Stimulated activated CD8-positive, alpha-beta memory T cell treated with anti-CD3 and anti-CD28 coated beads, Interleukin-12 subunit alpha, Interleukin-12 subunit beta, amount 100 ng/mL, for 24 hours (primary cell): ENCODE results near the gene CYP27B1.

Experiments used
- DNase-seq: peaks from one replicate; pipeline ENCODE4 v3.0.0-alpha.2; 2020; ENCODE audit errors: extremely low read depth

Gene CYP27B1

GRCh38 chr12:57766464-57767304 lies at the start of gene CYP27B1:
Gene CYP27B1, minus strand, starts transcription at chr12:57767078. Its CDS starts 37 bp downstream, at chr12:57767041.
- no peak for DNase-seq

DNA sequence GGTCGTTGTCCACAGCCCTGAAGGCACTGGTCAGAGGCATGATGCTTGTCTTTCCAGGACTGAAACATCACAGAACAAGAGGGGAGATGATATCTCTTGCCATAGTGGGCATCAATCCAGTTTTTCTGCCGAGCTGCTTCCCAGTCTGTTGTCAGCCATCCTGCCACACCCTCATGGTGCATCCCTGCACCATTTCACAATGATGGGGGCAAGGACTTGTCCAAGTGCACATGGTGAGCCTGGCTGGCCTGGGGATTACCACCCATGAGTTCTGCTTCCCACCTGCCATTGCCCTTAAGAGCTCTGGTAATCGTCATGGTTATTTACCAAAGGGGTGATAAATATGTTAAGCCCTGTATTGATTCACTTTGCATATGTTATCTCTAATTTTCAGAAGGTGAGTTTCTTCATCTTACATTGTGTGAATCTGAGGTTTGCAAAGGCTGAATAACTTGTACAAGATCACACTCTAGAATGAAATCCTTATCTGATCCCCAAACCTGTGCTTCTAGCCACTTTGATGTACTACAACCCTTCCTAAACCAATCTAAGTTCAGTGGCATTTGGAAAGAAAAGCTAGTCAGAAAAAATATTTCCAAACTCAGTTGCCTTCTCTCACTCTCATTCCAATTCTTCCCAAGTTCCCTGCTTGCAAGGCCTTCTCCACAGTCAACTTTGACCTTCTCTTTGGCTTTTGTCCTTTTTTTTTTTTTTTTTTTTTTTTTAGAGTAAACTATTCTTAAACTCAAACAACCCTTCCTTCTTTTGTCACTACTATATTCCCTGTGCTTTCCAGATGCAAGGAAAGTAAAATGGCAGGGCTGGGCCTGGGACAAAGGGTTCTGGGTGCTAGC lies 49.4 kb upstream of the CYP27B1 start:
- no peak for DNase-seq

DNA sequence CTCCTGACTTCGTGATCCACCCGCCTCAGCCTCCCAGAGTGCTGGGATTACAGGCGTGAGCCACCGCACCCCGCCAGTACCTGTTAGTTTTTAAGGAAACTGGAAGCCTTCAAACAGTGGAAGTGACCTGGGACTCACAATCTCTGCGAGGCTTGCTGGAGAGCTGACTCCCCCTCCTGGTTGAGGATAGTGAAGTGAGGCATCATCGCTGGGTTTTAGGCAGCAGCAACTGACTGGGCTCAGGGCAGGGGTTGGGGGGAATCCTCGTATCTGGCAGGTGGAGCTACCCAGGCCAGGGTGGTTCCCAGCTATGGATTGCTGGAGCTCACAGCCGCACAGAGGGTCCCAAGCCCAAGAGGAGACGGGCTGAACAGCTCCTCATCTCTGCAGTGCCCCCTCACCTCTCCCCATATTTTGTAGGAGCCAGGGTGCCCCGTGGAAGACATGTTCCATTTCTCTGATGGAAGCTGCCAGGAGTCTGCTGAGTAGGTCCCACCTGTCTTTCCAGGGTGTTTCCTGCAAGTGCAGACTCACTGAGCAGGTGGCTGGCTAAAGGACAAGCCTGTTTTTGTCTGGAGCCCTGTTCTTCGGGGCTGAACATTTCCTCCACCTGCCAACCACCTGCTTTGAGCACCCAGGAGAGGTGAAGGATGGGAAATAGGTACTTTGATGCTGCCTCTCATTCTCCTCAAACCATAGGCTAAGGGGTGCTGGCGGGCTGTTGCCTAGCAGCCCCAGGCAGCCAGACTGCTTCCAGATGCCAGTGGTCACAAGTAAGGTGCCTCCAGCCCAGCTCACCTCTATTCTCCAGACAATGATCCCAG lies 48.5 kb upstream of the CYP27B1 start:
- DNase-seq, result no peak

DNA sequence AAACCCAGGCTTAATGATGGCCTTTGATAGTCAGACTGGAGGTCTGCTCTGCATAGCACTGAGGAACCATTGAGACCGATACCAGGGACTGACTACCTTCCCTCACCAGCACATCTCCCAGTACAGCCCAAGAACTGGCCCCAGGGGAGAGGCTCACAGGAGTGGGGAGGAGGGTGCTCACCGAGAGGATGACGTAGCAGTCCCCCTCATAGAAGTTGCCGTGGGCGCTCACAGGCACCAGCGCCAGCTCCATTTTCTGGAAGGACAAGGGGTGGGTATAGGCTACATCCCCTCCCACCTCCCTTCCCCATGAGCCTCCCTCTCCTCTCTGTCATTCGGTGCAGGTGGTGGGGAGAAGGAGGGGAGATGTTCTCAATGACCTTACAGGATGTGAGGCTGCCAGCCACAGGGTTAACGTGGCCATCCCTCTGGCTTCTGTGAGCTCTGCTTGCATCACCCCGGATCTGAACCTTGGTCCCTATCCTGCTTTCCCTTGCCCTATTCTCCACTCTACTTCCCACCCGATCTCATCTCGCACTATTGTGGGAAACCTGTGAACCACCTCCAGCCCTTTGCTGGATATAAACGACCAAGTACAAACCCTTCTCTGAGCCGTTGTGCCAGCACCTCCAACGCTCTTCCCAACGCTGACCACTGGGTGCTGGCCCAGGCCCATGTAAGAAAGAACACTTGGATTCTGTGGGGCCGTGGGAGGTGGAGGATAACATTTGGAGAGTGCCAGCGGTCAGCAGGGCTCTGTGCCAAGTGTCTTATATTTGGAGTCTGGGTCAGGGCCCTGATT lies 47.3 kb upstream of the CYP27B1 start:
- no peak for DNase-seq

GRCh38 chr12:57813111-57813970 lies 46.5 kb upstream of the CYP27B1 start:
- no peak for DNase-seq

- no peak for DNase-seq
These were observed 44.3 kb upstream of the CYP27B1 start for GRCh38 chr12:57811028-57811755.

DNA sequence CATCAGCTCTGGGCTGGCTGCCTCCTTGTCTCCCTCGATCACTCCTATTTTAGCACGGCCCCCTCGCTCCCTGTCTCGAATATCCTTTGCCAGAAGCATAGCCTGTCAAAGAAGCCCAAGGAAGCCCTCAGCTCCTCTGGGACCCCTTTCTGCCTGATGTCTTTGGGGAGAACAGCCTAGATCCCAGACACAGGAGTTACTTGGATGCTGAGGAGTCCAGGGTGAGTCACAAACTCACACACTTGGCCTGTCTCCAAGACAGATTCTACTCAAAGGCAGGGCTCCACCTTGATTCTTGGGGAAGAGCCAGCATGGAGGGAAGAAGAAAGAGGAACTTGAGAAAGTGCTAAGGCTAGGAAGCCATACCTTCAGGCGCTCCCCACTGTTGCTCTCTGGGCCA lies 43.6 kb upstream of the CYP27B1 start:
- DNase-seq, result no peak

DNA sequence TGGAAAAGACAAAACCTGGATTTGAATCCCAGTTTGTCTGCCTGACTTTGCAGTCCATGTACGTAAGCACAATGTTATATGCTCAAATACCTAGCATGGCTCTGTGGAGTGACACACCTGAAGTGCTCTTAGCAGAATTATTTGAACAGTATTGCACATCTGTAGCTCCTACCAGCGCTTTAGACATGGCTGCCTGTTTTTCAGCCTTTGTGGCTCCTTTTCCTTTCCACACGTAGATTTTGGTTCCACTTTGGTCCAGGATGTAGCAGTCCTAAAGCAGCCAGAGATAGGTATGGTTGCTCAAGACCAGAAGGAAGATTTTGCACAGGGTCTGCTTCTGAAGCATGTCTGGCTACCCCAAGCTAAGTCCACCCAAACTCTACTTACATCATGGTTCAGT lies 42.5 kb upstream of the CYP27B1 start:
- DNase-seq, result no peak

GRCh38 chr12:57808351-57808750 lies 41.5 kb upstream of the CYP27B1 start:
- no peak for DNase-seq

- no peak for DNase-seq
These were observed 40.4 kb upstream of the CYP27B1 start for GRCh38 chr12:57807285-57807684.

- no peak for DNase-seq
These were observed 39.8 kb upstream of the CYP27B1 start for GRCh38 chr12:57806677-57807076.

DNA sequence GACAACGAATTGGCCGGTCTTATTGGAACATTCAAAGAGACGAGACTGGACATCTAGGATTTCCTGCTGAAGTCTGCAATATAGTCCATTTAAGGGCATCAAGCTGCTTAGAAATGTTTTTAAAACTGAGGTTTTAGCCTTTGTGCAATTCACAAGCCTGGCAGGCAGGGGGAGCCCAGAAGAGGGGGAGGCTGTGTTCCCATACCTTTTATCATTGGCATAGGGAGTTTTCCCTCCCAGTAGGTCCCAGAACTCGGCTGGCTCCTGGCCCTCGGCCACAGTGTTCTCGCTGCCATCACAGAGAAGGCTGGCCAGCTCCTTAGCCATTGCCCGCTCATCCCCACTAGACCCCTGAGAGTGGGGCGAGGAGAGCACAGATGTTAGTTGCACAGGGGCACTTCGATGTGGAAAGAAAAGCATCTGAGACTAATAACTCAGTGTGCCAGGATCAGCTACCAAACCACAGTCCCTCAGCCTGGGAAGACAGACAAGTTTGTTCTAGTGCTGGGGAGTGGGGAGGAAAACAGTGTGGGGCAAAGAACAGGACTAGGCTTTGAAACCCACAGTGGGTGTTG lies 36.5 kb upstream of the CYP27B1 start:
- DNase-seq, result no peak

GRCh38 chr12:57802607-57803006 lies 35.7 kb upstream of the CYP27B1 start:
- DNase-seq, result no peak

GRCh38 chr12:57800965-57801364 lies 34.1 kb upstream of the CYP27B1 start:
- no peak for DNase-seq

GRCh38 chr12:57797933-57798332 lies 31.1 kb upstream of the CYP27B1 start:
- DNase-seq, result no peak

GRCh38 chr12:57796996-57797395 lies 30.1 kb upstream of the CYP27B1 start:
- DNase-seq, result no peak

- DNase-seq, result no peak
These were observed 28.5 kb upstream of the CYP27B1 start for GRCh38 chr12:57795354-57795753.

DNA sequence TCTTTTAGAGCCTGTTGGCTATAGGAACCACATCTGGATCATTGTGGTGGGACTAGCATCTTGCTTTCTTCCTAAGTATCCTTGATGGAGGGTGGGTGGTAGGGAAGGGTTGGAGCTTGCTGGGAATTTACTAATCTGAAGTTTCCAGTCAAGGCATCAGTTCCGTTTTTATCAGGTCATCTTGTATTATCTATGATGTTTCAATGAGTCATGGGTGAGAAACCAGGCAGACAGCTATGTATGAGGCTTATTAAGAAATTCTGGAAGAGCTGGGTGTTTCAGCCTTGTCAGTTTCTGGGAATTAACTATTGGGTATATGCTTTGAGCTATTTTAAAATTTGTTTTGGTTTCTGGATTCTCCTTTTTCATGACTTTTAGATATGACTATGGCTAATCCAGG lies 27.0 kb upstream of the CYP27B1 start:
- no peak for DNase-seq

DNA sequence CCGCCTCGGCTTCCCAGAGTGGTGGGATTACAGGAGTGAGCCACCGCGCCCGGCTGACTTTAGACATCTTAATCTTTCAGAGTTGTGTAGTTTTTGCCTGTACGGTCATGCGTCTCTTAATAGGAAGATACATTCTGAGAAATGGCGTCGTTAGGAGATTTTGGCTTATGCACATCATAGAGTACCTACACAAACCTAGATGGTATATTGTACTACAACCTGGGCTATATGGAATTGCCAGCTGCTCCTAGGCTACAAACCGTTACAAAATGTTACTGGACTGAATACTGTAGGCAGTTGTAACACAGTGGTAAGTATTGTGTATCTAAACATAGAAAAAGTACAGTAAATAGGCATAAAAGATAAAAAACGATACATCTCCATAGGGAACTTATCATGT lies 17.0 kb upstream of the CYP27B1 start:
- no peak for DNase-seq
